ENCODE data around the gene FLYWCH1.
A peak's percentile ranks its signal among the peaks of the same experiment; 100 is the strongest.

The FLYWCH1 gene

DNA sequence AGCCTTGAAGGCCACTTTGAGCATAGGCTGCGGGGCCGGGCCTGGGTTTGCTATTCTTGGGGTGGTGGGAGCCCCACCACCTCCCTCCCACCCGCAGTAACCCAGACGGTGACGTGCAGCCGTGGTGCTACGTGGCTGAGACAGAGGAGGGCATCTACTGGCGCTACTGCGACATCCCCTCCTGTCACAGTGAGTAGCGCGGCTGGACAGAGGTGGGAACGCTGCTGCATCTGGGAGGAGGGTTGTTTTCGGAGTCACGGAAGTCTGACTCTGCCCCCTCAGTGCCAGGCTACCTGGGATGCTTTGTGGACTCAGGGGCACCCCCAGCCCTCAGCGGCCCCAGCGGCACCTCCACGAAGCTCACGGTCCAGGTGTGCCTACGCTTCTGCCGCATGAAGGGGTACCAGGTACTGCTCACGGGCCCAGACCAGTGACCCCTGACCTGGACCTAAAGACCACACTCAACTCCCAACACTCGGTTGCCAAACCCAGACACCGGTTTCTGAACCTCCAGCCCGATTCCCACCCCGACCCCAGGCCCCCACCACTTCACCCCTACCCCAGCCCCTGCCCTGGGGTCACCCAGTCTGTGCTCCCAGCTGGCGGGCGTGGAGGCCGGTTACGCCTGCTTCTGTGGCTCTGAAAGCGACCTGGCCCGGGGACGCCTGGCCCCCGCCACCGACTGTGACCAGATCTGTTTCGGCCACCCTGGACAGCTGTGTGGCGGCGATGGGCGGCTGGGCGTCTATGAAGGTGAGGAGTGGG is 54.5 kb downstream of the FLYWCH1 start:
- TF ChIP-seq, protein P1, sequence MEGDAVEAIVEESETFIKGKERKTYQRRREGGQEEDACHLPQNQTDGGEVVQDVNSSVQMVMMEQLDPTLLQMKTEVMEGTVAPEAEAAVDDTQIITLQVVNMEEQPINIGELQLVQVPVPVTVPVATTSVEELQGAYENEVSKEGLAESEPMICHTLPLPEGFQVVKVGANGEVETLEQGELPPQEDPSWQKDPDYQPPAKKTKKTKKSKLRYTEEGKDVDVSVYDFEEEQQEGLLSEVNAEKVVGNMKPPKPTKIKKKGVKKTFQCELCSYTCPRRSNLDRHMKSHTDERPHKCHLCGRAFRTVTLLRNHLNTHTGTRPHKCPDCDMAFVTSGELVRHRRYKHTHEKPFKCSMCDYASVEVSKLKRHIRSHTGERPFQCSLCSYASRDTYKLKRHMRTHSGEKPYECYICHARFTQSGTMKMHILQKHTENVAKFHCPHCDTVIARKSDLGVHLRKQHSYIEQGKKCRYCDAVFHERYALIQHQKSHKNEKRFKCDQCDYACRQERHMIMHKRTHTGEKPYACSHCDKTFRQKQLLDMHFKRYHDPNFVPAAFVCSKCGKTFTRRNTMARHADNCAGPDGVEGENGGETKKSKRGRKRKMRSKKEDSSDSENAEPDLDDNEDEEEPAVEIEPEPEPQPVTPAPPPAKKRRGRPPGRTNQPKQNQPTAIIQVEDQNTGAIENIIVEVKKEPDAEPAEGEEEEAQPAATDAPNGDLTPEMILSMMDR (conservative IDR thresholded peaks at IDR 0.05; ENCODE audit: control insufficient read depth, insufficient read depth, low read depth, low read length), result no peak
- H3K4me3 ChIP-seq (ENCODE audit: control insufficient read depth, low read depth, low read length), result no peak overlapping the region
- DNase-seq (ENCODE audit: low read depth), result no peak

DNA sequence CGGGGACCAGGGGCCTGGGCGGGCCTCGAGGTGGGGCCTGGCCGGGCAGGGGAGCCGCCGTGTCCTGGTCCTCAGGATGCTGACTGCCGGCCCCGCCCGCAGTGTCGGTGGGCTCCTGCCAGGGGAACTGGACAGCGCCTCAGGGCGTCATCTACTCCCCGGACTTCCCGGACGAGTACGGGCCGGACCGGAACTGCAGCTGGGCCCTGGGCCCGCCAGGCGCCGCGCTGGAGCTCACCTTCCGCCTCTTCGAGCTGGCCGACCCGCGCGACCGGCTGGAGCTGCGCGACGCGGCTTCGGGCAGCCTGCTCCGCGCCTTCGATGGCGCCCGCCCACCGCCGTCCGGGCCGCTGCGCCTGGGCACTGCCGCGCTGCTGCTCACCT is 55.1 kb downstream of the FLYWCH1 start:
- TF ChIP-seq, protein P1 (conservative IDR thresholded peaks at IDR 0.05; ENCODE audit: control insufficient read depth, insufficient read depth, low read depth, low read length), result no peak
- H3K4me3 ChIP-seq (ENCODE audit: control insufficient read depth, low read depth, low read length), result no peak overlapping the region
- DNase-seq (ENCODE audit: low read depth), result no peak

GRCh38 chr16:2967211-2967631 is 55.5 kb downstream of the FLYWCH1 start:
- TF ChIP-seq, protein P1 (conservative IDR thresholded peaks at IDR 0.05; ENCODE audit: control insufficient read depth, insufficient read depth, low read depth, low read length), result no peak
- no peak overlapping the region for H3K4me3 ChIP-seq (ENCODE audit: control insufficient read depth, low read depth, low read length)
- DNase-seq (ENCODE audit: low read depth), result no peak

GRCh38 chr16:2967721-2968161 is 56.0 kb downstream of the FLYWCH1 start:
- DNase-seq (ENCODE audit: low read depth), result no peak
- TF ChIP-seq, protein P1 (conservative IDR thresholded peaks at IDR 0.05; ENCODE audit: control insufficient read depth, insufficient read depth, low read depth, low read length), result no peak
- H3K4me3 ChIP-seq (ENCODE audit: control insufficient read depth, low read depth, low read length), result no peak overlapping the region

- no peak for DNase-seq (ENCODE audit: low read depth)
- H3K4me3 ChIP-seq (ENCODE audit: control insufficient read depth, low read depth, low read length), result no peak overlapping the region
- TF ChIP-seq, protein P1 (conservative IDR thresholded peaks at IDR 0.05; ENCODE audit: control insufficient read depth, insufficient read depth, low read depth, low read length), result no peak
Observed at GRCh38 chr16:2968368-2968737, 56.6 kb downstream of the FLYWCH1 start.

- peak; percentile 80 for DNase-seq (ENCODE audit: low read depth)
- H3K4me3 ChIP-seq (ENCODE audit: control insufficient read depth, low read depth, low read length), result peak within 1 kb of the TSS; percentile 57
- TF ChIP-seq, protein P1 (conservative IDR thresholded peaks at IDR 0.05; ENCODE audit: control insufficient read depth, insufficient read depth, low read depth, low read length), result no peak
Observed at GRCh38 chr16:2968738-2969544, 57.2 kb downstream of the FLYWCH1 start, which contains the start of gene PAQR4. TSS of gene PAQR4 (plus strand) at chr16:2969348. CDS start at chr16:2969675, 327 bp downstream.

All from fibroblast of mammary gland (primary cell).